ENCODE measurements around the gene TAOK1.

DNA sequence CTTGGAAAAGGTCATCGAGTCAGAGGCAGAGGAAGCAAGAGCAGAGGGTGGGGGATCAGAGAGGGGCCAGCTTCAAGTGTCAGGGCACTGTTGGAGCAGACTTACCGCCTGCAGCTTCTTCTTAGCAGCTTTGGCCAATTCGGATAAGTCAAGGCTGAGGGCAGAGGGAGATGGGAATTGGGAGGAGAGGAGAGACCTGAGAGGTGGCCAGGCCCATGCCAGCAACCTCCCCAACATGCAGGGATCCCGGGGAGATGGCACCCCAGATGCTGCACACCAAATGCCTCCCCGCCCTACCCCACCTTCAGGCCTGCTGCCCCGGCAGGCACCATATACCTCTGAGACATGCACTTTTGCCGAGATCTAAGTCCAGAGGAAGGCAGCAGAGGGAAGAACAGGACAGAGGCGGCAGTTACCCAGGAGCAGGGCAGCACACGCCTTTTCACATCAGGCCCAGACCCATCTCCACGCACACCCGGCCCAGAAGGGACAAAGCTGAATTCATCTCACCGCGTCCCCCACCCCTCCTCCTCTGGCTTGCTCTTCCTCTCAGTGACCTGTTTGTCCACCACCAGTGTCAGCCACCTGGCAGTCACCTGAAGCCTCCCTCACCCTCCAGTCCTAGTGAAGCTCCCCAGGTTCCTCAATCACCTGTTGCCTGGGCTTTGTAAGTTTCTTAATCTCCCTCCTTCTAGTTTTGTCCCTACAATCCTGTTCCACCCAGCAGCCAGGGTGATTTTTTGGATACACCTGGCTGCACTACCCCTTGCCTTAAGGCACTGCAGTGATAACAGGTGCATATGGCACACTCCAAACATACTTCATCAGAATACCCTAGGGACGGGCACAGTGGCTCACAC lies 188.7 kb downstream of the TAOK1 start:
- TF ChIP-seq, protein P1, sequence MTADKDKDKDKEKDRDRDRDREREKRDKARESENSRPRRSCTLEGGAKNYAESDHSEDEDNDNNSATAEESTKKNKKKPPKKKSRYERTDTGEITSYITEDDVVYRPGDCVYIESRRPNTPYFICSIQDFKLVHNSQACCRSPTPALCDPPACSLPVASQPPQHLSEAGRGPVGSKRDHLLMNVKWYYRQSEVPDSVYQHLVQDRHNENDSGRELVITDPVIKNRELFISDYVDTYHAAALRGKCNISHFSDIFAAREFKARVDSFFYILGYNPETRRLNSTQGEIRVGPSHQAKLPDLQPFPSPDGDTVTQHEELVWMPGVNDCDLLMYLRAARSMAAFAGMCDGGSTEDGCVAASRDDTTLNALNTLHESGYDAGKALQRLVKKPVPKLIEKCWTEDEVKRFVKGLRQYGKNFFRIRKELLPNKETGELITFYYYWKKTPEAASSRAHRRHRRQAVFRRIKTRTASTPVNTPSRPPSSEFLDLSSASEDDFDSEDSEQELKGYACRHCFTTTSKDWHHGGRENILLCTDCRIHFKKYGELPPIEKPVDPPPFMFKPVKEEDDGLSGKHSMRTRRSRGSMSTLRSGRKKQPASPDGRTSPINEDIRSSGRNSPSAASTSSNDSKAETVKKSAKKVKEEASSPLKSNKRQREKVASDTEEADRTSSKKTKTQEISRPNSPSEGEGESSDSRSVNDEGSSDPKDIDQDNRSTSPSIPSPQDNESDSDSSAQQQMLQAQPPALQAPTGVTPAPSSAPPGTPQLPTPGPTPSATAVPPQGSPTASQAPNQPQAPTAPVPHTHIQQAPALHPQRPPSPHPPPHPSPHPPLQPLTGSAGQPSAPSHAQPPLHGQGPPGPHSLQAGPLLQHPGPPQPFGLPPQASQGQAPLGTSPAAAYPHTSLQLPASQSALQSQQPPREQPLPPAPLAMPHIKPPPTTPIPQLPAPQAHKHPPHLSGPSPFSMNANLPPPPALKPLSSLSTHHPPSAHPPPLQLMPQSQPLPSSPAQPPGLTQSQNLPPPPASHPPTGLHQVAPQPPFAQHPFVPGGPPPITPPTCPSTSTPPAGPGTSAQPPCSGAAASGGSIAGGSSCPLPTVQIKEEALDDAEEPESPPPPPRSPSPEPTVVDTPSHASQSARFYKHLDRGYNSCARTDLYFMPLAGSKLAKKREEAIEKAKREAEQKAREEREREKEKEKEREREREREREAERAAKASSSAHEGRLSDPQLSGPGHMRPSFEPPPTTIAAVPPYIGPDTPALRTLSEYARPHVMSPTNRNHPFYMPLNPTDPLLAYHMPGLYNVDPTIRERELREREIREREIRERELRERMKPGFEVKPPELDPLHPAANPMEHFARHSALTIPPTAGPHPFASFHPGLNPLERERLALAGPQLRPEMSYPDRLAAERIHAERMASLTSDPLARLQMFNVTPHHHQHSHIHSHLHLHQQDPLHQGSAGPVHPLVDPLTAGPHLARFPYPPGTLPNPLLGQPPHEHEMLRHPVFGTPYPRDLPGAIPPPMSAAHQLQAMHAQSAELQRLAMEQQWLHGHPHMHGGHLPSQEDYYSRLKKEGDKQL (CRISPR knock-in tag; IDR thresholded peaks at IDR 0.05; ENCODE audit: low read depth), result no peak
- TF ChIP-seq, protein P2, sequence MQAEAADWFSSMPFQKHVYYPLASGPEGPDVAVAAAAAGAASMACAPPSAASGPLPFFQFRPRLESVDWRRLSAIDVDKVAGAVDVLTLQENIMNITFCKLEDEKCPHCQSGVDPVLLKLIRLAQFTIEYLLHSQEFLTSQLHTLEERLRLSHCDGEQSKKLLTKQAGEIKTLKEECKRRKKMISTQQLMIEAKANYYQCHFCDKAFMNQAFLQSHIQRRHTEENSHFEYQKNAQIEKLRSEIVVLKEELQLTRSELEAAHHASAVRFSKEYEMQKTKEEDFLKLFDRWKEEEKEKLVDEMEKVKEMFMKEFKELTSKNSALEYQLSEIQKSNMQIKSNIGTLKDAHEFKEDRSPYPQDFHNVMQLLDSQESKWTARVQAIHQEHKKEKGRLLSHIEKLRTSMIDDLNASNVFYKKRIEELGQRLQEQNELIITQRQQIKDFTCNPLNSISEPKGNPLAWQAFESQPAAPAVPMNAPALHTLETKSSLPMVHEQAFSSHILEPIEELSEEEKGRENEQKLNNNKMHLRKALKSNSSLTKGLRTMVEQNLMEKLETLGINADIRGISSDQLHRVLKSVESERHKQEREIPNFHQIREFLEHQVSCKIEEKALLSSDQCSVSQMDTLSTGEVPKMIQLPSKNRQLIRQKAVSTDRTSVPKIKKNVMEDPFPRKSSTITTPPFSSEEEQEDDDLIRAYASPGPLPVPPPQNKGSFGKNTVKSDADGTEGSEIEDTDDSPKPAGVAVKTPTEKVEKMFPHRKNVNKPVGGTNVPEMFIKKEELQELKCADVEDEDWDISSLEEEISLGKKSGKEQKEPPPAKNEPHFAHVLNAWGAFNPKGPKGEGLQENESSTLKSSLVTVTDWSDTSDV (CRISPR knock-in tag; IDR thresholded peaks at IDR 0.05), result no peak
- TF ChIP-seq, protein P3, sequence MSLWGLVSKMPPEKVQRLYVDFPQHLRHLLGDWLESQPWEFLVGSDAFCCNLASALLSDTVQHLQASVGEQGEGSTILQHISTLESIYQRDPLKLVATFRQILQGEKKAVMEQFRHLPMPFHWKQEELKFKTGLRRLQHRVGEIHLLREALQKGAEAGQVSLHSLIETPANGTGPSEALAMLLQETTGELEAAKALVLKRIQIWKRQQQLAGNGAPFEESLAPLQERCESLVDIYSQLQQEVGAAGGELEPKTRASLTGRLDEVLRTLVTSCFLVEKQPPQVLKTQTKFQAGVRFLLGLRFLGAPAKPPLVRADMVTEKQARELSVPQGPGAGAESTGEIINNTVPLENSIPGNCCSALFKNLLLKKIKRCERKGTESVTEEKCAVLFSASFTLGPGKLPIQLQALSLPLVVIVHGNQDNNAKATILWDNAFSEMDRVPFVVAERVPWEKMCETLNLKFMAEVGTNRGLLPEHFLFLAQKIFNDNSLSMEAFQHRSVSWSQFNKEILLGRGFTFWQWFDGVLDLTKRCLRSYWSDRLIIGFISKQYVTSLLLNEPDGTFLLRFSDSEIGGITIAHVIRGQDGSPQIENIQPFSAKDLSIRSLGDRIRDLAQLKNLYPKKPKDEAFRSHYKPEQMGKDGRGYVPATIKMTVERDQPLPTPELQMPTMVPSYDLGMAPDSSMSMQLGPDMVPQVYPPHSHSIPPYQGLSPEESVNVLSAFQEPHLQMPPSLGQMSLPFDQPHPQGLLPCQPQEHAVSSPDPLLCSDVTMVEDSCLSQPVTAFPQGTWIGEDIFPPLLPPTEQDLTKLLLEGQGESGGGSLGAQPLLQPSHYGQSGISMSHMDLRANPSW (CRISPR knock-in tag; IDR thresholded peaks at IDR 0.05; ENCODE audit: borderline replicate concordance), result no peak
- TF ChIP-seq KMT2B (CRISPR knock-in tag; IDR thresholded peaks at IDR 0.05) (no peak), CBX5 (CRISPR knock-in tag; IDR thresholded peaks at IDR 0.05; ENCODE audit: borderline replicate concordance) (no peak), ZNF274 (CRISPR knock-in tag; IDR thresholded peaks at IDR 0.05) (no peak), ZNF30 (CRISPR knock-in tag; IDR thresholded peaks at IDR 0.05) (no peak)
- TF ChIP-seq, protein P4, sequence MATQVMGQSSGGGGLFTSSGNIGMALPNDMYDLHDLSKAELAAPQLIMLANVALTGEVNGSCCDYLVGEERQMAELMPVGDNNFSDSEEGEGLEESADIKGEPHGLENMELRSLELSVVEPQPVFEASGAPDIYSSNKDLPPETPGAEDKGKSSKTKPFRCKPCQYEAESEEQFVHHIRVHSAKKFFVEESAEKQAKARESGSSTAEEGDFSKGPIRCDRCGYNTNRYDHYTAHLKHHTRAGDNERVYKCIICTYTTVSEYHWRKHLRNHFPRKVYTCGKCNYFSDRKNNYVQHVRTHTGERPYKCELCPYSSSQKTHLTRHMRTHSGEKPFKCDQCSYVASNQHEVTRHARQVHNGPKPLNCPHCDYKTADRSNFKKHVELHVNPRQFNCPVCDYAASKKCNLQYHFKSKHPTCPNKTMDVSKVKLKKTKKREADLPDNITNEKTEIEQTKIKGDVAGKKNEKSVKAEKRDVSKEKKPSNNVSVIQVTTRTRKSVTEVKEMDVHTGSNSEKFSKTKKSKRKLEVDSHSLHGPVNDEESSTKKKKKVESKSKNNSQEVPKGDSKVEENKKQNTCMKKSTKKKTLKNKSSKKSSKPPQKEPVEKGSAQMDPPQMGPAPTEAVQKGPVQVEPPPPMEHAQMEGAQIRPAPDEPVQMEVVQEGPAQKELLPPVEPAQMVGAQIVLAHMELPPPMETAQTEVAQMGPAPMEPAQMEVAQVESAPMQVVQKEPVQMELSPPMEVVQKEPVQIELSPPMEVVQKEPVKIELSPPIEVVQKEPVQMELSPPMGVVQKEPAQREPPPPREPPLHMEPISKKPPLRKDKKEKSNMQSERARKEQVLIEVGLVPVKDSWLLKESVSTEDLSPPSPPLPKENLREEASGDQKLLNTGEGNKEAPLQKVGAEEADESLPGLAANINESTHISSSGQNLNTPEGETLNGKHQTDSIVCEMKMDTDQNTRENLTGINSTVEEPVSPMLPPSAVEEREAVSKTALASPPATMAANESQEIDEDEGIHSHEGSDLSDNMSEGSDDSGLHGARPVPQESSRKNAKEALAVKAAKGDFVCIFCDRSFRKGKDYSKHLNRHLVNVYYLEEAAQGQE (IDR thresholded peaks at IDR 0.05; ENCODE audit: borderline replicate concordance in 1 of 2, low read depth in 1 of 2, low read length in 2 of 2), result no peak

All from HepG2 (cell line).